Bone marrow (tissue), 2 donors: ENCODE measurements around the gene GPR156.

Experiments used
- DNase-seq, 2 donors: peaks; one replicate each; lab custom pipeline; 2025; lab: John Stamatoyannopoulos, UW

The GPR156 gene

DNA sequence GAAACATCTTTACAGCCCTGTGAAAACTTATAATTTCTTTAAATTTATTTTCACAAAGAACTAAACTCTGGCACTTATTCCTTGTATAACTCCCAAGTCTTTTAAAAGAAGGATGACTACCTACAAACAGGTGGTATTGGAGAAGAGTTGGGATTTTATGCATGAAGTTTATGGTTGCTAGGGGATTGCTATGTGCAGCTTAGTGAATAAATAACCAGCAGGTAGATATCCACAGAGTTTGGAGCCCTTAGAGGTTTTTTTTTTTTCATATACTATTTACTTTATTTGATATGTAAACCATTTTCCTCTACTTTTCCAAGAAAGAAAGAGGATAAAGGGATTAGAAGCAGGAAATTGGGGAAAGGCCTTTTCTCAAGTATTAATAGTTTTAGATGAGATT lies 91.5 kb downstream of the GPR156 start:
- no peak for DNase-seq

DNA sequence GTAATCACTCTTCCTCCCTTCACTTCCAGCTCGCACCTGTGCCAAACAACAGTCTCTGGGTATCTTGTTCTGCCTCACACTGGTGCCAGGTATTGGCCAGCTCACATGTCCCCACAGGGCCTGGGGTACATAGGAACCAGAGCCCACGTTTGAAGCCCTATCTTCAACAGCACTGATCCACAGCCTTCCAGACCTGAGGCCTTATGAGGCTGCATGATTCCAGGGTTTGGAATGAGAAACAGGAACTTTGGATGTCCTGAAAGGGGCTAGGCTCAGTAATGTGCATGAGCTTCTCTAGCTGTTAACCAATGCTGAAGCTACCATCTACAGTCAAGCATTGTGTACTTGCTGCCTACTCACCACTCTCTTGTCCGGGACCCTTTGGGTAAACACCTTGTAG lies 92.4 kb downstream of the GPR156 start:
- no peak for DNase-seq

DNA sequence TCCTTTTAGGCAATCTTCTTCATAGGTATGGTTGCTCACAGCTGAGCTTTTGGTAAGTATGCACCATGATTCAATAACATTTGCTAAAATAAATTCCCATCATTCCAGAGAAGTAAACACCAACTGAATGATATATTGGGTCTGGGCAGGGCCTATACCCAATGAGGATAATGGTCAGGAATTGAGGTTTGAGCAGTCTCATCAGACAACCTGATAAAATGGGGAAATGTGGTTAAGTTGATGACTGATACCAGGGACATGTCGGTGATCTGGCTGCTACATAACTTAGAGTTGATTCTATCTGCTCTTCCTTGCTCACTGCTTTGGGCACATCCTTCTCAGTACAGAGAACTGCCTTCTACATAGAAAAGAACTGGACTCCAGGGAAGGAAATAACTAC lies 92.9 kb downstream of the GPR156 start:
- no peak for DNase-seq

DNA sequence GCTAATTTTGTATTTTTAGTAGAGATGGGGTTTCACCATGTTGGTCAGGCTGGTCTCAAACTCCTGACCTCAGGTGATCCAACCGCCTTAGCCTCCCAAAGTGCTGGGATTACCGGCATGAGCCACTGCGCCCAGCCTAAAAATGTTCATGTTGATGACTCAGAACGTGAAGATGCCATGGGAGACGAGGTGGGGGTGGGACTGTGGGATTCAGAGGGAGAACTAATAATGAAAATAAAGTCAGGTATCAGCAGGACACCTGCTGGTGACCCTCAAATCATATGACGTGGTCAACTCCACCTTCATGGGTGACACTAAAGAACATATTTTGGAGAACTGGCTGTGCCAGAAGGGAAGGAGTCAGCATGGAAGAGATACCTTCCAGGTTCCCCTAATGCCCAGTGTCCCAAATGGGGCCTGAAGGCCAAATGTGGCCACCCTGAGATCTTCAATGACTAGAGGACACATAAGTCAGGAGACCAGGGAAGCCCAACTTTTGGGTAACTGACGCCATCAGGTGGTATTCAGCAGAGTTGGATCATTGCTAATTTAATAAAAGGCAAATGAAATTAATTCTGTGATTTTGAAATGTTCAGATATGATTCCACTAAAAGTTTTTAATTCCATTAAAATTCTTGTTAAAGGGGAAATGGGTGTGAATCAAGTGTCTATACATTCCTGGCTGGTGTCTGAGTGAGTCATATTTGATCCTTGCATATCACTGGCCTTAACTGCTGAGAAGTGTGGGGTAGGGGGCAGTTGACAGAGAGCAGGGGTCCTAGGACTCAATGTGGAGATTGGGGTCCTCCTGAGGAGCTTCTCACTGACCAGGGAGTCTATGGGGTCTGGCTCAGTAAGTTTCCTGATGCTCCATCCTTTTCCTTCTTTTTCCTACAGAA lies 102.2 kb downstream of the GPR156 start:
- no peak for DNase-seq

DNA sequence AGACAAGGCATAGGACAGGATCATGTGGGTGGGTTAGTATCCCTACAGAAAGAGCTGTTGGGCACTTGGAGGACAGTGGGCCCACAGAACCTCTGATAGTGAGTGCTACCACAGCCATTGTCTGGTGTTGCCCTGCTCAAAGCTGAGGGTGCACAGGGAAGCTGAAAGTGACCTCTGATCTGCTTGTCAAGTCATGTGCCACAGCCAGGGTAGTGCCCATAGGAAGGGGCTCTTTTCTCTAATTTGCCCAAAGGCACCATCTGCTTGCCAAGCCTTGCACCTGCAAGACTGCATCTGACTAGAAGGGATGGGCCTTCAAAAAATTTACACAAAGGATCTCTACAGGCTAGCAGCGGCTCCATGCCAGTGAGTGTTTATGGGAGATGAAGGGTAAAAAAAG lies 103.4 kb downstream of the GPR156 start:
- DNase-seq: no peak

DNA sequence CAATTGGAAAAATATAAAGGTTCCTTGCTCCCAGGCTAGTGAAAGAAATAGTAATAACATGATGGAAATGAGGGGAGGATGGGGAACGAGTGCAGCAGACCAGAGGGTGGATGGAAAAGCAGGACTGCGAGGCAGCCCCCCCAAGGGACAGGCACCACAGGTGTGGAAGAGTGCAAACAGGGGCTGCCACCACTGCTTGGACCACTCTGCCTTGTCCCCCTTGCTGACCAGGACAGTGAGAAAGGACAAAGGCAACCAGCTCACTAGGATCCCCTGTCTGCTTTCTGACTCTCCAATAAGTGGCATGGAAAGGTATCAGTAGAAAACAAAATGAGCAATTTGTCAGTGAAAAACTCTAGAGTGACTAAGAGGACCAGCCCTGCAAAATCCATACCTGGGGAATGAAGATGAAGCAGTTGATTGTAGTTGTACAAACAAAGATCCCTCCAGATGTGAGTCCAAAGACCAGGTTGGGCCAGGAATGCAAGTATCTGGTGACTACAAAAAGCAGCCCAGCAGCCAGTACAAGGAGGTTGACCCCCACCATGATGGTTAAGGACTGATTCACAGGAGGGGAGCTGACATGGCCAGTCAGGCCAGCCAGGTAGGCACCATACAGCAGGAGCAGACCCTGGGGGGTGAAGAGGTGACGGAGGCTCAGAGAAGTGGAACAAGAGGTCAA lies 104.2 kb downstream of the GPR156 start:
- DNase-seq: no peak

DNA sequence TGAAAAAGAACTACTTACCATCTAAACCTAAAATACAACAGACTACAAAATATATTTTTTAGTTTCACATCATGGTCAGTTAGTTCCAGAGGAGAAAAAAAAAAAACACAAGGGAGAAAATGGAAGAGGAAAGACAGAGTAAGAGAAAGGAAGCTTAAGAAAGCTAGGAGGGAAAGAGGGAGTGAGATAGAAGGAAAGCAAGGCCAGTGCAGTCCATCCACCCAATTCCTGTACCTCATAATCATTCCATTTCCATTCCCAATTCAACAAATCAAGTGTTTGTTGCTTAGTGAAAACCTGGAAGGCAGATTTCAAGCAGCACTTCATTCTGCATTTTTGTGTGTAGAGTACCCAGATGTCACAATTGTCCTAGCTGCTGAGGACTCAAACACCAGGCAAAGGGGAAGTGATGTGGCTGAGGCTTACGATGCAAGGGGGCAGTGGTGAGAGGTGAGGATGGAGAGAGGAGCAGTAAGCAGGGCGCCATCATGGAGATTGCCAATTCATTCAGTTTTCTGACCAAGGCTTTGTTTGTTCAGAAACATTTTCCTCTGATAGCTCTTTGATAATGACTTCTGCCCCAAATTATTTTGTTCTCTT lies 107.2 kb downstream of the GPR156 start:
- DNase-seq: no peak

DNA sequence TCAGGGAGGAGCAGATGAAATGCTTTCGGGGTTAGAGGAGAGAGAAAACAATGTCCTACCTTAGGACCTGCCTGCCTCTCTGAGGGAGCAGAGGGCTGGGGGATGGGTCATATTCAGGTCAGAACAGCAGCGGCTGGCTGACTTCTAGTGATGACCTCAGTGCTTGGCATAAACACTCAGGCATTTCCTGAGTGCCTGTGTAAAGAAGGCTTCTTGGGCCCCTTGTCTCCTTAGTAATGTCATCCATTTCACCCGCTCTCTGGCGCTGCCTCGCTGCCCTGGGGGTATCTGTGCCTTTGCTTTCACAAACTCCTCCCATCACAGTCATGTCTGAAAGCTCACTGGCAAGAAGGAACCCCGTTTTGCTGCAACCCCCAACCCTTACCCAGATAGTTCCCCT lies 107.9 kb downstream of the GPR156 start:
- no peak for DNase-seq

DNA sequence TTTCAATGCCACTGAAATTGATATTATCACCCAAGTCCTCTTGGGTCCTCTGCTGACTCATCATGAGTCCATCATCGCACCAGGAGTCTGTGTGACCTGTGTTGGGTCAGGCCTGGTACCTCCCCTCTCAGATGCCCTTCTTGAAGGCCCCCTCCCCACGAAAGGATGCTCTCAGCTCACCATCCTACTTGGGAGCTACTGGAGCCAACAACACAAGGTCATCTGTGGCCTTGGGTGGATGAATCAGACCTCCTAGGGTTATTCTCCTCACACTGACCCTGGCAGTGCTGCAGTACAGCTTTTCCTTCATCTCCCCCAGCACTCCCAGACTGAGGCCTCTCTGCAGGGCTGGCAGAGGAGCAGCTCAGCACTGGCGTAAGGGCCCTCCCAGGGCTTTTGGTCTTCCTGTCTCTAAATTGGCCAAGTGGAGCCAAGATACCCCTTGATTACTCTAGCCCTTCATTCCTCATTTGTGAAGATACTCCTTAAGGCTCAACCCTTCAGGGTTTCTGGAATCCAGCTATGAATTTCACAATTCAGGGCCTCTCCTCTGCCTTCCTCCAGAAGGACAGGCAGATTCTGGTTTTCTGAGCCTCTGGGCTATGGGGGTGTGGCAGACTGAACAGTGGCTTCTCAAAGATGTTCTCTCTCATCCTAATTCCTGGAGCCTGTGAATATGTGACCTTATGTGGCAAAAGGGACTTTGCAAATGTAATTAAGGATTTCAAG lies 110.0 kb downstream of the GPR156 start:
- no peak for DNase-seq

DNA sequence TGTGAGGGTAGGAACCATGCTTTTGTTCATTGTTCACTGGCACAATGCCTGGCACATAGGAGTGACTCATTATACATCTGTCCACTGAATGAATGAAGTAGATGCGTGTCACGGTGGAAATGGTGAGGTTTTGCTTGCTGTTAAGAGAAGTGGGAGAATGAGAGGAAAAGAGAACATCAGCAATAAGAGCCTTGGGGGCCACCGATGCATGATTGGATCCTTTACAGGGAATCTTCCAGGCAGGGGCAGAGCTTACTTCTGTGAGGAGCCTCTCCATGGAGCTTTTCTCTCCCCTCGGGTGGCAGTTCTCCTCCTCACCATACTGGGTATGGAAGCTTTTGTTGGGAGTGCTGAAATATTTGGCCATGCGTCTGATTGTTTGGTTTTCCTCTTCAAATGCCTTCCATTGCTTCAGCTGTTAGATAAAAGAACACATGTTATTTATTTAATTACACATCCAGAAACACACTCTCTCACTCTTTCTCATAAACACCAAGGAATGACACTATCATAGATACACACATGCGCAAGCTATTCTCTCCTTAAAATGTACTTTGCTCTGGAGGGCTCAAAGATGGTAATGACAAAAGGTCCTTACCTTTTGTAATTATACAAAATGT lies 111.9 kb downstream of the GPR156 start:
- no peak for DNase-seq

DNA sequence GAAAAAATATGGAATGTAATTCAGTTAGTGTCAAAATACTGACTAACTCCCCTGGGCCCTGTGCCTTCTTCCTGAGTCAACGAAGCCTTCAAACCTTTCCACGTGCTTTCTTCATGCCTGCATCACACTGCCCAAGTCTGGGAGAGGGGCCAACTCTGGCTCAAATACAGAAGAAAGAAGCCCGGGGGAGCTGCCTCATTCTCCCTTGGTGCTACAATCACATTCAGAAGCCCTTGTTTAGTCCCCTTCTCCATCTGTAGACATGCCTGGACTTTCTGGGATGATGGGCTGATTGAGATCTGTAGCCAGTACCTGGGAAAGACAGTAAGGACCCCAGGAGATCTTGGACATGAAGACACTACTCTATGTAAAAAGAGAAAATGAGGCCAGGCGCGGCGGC lies 113.0 kb downstream of the GPR156 start:
- no peak for DNase-seq

DNA sequence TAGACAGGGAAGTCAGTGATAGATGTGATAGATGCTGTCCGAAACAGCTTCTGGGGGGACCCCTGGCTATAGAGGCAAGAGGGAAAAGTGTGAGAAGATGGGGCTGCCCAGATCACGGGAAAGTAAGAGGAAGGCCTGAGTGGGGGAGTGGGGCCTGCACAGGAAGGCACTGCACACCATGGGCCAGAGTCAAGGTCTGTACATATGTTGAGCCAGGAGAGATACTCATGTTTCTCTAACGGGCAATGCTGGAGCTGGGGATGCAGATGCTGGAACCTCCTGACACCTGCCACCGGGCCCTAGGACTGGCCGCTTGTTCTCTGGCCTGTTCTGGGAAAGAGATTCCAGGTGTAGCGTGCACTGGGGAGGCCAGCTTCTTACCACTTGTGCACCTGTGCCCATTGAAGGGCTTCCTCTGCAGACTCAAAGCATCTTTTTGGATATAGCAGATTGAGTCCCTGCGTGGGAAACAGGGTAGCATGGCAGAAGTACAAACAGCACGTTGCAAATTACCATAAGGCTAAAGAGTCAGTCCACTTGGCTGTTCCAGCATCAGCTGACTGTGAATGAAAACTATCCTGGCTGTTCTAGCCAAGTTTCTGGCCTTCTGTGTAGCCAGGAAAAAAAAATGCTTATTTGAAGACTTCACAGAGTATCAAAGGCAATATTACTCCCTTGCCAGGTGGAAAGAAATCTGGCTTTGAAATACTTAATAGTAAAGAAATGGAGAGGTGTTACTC lies 113.7 kb downstream of the GPR156 start:
- no peak for DNase-seq

DNA sequence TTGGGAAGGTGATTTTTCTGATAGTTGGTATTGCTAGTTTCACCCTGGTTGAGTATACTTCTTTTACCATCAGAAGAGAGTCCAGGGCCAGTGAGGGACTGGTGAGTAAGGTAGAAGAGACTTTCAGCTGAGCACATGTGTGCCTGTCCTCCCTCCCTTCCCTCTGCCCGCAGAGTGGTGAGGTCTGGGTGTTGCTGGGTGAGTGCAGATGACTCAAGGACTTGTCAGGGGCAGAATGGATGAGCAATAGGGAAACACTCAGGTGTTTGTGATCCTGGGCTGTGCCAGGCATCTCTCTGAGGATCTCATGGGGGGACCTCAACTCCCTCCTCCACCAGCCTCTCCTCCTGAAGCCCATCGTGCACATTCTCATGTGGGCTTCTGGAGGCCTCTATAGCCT lies 114.8 kb downstream of the GPR156 start:
- no peak for DNase-seq

DNA sequence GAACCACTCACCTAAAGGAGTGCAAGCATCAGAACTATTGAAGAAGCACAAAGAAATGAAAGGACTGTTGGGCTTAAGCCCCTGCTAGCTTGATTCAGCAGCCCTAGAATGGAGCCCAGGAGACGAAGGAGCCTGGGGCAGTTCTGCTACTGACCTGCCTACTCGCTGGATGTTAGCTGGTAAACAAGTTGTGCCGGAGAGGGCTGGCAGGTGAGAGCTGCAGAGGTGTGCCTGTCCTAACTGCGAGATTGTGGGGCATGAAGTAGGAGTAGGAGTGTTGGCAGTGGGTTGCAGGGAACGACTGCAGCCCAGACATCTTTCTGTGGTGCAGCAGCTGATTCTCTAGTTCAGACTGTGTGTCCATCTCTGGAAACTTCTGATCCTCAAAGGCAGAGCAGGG lies 115.6 kb downstream of the GPR156 start:
- no peak for DNase-seq

DNA sequence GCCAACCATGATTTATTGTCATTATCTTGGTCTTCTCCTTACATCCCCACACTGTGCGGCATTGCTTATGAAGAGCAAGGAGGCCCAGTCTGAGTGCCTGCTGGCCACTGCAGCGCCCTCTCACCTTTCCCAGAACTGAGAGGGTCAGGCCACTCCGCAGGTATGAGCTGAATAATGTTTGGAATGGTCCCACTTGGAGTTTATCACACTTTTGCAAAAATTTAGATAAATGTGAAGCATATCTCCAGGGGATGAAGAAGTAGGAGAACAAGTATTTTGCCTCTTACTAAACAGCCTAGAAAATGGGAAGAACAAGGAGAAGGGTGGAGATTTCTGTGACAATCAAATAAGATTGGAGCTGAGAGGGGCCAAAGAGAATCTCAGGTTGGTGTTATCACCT lies 116.4 kb downstream of the GPR156 start:
- DNase-seq: no peak

DNA sequence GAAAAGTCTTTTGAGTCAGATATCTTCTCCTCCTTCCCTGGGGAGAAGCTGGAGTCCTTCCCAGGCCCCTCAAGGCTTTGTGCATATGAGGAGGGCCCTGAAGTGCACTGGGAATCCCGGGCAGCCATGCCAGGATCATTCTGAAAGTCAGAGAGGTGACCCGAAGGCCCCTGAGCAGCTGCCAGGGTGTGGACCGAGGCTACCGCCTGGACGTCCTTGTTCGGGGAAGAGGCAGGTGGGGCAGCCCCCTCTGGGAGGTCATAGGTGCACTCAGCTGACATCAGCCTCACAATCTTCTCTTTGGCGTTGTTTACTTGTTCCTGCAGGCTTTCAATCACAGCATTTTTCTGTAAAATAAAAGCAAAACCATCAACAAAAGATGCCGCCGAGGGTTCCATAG lies 117.0 kb downstream of the GPR156 start:
- no peak for DNase-seq

DNA sequence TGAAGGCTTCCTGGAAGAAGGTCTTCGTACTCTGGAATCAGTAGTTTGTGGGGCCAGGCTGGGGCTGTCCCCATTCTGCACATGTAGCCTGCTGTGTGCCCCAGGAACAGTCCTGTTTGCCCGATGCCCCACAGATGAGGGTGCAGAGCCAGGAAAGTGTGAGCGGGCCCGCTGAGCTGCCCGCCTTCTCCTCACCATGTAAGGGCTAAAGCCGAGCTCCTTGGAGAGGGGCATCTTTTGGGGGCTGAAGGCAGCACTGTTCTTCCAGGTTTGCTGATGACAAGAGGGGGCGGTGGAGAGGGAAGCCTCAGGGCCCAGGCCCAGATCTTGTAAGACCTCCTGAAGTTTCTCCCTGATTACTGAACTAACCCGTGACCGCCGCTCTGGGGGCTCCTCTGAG lies 117.5 kb downstream of the GPR156 start:
- no peak for DNase-seq

DNA sequence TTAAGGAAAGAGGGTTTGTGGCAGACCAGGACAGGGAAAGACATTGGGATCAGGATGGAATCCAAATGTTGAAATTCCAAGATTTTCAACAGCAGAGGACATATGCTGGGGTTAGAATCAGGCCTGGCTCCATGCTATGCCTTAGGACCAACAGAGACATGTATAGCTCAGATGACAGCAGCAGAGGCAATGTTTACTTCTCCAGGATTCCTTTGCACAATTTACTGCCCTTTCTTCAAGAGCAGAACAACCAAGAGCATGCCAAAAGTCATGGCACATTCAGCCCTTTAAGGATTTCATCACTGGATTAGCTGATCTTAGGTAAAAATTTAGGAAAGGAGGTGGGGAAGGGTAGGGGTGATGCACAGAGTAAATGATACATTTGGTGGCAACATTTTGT lies 121.2 kb downstream of the GPR156 start:
- no peak for DNase-seq

DNA sequence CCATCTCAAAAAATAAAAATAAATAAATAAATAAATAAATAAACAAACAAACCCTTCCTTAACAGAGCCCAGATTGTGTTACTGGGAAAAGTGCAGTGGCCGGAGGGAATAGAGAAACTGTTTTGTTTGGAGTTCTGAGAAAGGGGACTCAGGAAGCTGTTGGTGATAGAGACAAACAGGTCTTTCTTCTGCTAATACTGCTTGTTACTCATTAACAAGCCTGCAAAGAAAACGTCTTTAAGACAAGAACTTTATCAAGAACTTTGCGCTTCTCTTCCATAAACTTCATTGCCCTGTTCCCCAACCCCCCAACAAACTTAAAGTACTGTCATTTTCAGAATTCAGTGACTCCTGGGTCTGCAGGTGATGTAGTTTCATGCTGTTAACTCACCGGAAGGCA lies 122.0 kb downstream of the GPR156 start:
- no peak for DNase-seq

DNA sequence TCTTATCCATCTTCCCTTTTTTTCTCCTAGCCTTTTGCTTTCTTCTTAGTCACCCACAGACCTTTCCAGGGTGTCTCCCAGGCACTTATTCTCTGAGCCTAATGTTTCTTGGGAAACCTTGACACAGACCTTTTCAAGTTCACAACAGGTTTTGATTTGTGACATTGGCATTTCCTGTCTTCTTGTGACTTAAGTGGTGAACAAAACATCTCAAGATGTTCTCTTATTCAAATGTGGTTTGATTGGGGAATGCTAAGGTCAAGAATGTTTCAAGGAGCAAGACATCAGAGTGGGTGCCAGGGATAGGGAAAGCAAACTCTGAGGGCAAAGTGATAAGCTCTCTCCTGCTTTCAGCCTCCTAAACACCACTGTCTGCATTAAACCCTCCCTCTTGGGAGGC lies 122.6 kb downstream of the GPR156 start:
- no peak for DNase-seq

DNA sequence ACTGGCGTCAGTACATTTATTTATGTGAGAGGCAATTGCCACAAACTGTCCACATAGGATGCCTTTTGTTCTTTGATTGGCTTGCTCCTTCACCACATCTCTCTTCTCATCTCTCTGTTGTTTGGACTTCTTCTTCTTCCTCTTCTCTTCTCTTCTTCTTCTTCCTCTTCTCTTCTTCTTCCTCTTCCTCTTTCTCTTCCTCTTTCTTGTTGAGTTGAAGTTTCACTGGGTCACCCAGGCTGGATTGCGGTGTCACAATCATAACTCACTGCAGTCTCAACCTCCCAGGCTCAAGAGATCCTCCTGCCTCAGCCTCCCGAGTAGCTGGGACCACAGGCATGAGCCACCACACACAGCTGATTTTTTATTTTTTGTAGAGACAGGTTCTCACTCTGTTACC lies 123.1 kb downstream of the GPR156 start:
- DNase-seq: no peak
